ENCODE data around the gene SOX18. TPM values are rescaled to one million over a fixed set of nuclear protein-coding genes. Genes with fewer than 3 reads are reported as not detected.

SOX18 gene
- total and polyA plus RNA-seq, 2 of the 13 experiments (the other 11 are each of a cell fraction or from before 2014, with no cell fraction given): 1.6 to 1.9 TPM

DNA sequence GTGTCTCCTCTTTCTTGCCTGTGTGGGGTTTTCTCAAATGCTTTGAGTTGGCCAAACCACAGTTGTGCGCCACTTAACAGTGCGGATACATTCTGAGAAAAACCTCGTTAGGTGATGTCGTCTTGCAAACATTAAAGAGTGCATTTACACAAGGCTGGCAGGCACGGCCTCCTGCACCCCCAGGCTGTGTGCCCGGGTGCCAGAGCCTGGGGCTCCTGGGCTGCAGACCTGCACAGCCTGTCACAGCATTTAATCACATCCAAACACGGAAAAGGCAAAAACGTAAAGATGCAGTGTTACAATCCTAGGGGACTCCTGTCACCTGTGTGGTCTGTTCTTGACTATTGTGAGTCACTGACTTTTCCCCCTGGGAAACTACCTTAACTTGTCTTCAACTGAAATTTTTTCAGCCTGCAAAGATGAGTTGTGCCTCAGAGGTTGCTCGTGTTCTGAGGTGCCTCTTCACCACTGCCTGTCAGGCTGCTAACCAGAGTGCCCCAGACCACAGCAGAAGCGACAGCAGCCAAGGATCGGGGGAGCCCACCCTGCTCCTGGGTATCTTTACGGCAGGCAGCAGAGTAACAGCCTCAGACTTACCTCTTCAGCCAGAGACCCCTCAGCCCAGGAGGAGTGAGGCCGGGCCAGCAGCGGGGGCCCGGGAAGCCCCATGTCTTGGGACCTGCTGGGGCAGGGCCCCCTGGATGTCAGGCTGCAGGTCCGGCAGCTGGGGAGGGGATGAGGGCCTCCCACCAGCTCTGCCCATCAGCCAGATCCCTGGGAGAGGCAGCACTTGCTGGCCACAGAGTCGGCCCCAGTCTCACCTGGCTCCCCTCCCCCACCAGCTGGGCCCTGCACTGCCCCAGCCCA is 14.1 kb downstream of the SOX18 start (continued):
- TF ChIP-seq, protein P1, sequence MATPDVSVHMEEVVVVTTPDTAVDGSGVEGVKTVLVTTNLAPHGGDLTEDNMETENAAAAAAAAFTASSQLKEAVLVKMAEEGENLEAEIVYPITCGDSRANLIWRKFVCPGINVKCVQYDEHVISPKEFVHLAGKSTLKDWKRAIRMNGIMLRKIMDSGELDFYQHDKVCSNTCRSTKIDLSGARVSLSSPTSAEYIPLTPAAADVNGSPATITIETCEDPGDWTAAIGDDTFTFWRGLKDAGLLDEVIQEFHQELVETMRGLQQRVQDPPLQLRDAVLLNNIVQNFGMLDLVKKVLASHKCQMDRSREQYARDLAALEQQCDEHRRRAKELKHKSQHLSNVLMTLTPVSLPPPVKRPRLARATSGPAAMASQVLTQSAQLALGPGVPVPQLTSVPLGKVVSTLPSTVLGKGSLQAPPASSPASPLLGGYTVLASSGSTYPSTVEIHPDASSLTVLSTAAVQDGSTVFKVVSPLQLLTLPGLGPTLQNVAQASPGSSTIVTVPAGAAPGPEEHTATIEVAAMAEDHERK (CRISPR knock-in tag; IDR thresholded peaks at IDR 0.05; ENCODE audit: low read depth): no peak
- TF ChIP-seq MAFG (CRISPR knock-in tag; IDR thresholded peaks at IDR 0.05) (no peak), ZNF501 (CRISPR knock-in tag; IDR thresholded peaks at IDR 0.05) (peak; percentile 5; the same call in 1 of the 2 replicates), JUN (CRISPR knock-in tag; IDR thresholded peaks at IDR 0.05) (no peak), ZNF331 (CRISPR knock-in tag; IDR thresholded peaks at IDR 0.05) (no peak), NFKB2 (CRISPR knock-in tag; IDR thresholded peaks at IDR 0.05; ENCODE audit: borderline replicate concordance) (no peak), ZNF18 (CRISPR knock-in tag; IDR thresholded peaks at IDR 0.05; ENCODE audit: insufficient replicate concordance) (no peak), ZNF782 (CRISPR knock-in tag; IDR thresholded peaks at IDR 0.05; ENCODE audit: borderline replicate concordance) (peak; percentile 26; the same call in 1 of the 2 replicates), MXD1 (CRISPR knock-in tag; IDR thresholded peaks at IDR 0.05) (no peak), ZSCAN21 (CRISPR knock-in tag; IDR thresholded peaks at IDR 0.05; ENCODE audit: borderline replicate concordance) (peak; percentile 62; the same call in 1 of the 2 replicates), SRSF4 (IDR thresholded peaks at IDR 0.05; ENCODE audit: low read depth, low read length, poor library complexity, severe bottlenecking) (no peak), ZNF354B (CRISPR knock-in tag; IDR thresholded peaks at IDR 0.05) (no peak), JDP2 (CRISPR knock-in tag; IDR thresholded peaks at IDR 0.05; ENCODE audit: borderline replicate concordance) (no peak), CBX2 (IDR thresholded peaks at IDR 0.05; ENCODE audit: low read depth, low read length) (no peak), CBX2 (CRISPR knock-in tag; IDR thresholded peaks at IDR 0.05; ENCODE audit: low read depth) (no peak), SMAD9 (CRISPR knock-in tag; IDR thresholded peaks at IDR 0.05) (0 out of 2 replicates have a peak, but pooled peaks have one; percentile 19), ZNF337 (CRISPR knock-in tag; IDR thresholded peaks at IDR 0.05; ENCODE audit: borderline replicate concordance, low read depth) (peak; percentile 22; the same call in 1 of the 2 replicates), SMAD3 (CRISPR knock-in tag; IDR thresholded peaks at IDR 0.05) (no peak), ZNF564 (CRISPR knock-in tag; IDR thresholded peaks at IDR 0.05) (no peak)
- TF ChIP-seq, protein P2, sequence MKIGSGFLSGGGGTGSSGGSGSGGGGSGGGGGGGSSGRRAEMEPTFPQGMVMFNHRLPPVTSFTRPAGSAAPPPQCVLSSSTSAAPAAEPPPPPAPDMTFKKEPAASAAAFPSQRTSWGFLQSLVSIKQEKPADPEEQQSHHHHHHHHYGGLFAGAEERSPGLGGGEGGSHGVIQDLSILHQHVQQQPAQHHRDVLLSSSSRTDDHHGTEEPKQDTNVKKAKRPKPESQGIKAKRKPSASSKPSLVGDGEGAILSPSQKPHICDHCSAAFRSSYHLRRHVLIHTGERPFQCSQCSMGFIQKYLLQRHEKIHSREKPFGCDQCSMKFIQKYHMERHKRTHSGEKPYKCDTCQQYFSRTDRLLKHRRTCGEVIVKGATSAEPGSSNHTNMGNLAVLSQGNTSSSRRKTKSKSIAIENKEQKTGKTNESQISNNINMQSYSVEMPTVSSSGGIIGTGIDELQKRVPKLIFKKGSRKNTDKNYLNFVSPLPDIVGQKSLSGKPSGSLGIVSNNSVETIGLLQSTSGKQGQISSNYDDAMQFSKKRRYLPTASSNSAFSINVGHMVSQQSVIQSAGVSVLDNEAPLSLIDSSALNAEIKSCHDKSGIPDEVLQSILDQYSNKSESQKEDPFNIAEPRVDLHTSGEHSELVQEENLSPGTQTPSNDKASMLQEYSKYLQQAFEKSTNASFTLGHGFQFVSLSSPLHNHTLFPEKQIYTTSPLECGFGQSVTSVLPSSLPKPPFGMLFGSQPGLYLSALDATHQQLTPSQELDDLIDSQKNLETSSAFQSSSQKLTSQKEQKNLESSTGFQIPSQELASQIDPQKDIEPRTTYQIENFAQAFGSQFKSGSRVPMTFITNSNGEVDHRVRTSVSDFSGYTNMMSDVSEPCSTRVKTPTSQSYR (CRISPR knock-in tag; IDR thresholded peaks at IDR 0.05; ENCODE audit: borderline replicate concordance): no peak
- TF ChIP-seq, protein P3, sequence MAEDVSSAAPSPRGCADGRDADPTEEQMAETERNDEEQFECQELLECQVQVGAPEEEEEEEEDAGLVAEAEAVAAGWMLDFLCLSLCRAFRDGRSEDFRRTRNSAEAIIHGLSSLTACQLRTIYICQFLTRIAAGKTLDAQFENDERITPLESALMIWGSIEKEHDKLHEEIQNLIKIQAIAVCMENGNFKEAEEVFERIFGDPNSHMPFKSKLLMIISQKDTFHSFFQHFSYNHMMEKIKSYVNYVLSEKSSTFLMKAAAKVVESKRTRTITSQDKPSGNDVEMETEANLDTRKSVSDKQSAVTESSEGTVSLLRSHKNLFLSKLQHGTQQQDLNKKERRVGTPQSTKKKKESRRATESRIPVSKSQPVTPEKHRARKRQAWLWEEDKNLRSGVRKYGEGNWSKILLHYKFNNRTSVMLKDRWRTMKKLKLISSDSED (CRISPR knock-in tag; IDR thresholded peaks at IDR 0.05): 0 out of 2 replicates have a peak, but pooled peaks have one; percentile 44

All from HepG2 (cell line).